GM21390 (cell line): ENCODE measurements around the gene AKT2.

Source experiments
- ATAC-seq: cut with Tn5 transposase; IDR thresholded peaks from one replicate; pipeline ENCODE4 v1.9.1; 2021; ENCODE audit not compliant: unreplicated experiment

Gene AKT2

GRCh38 chr19:40302224-40303011 lies 17.3 kb upstream of the AKT2 start:
- no peak for ATAC-seq

GRCh38 chr19:40300668-40301067 lies 15.5 kb upstream of the AKT2 start:
- no peak for ATAC-seq

GRCh38 chr19:40298026-40298425 lies 12.9 kb upstream of the AKT2 start:
- no peak for ATAC-seq

- ATAC-seq = no peak
Observed at GRCh38 chr19:40294560-40294959, 9.4 kb upstream of the AKT2 start.

- no peak for ATAC-seq
Observed at GRCh38 chr19:40286971-40287421, 1.9 kb upstream of the AKT2 start.

GRCh38 chr19:40286235-40286970 lies 1.3 kb upstream of the AKT2 start:
- no peak for ATAC-seq

- ATAC-seq = peak; percentile 75
Observed at GRCh38 chr19:40285353-40286234, 449 bp upstream of the AKT2 start.

GRCh38 chr19:40284251-40284500 lies 969 bp downstream of the AKT2 start:
- no peak for ATAC-seq

- no peak for ATAC-seq
Observed at GRCh38 chr19:40283414-40284250, 1.5 kb downstream of the AKT2 start.

- ATAC-seq = no peak
Observed at GRCh38 chr19:40282920-40283319, 2.2 kb downstream of the AKT2 start.

- no peak for ATAC-seq
Observed at GRCh38 chr19:40282209-40282580, 3.0 kb downstream of the AKT2 start.

GRCh38 chr19:40281381-40282208 lies 3.5 kb downstream of the AKT2 start:
- no peak for ATAC-seq

GRCh38 chr19:40280608-40281221 lies 4.4 kb downstream of the AKT2 start:
- ATAC-seq = no peak

GRCh38 chr19:40279761-40280607 lies 5.2 kb downstream of the AKT2 start:
- ATAC-seq = no peak

- no peak for ATAC-seq
Observed at GRCh38 chr19:40279120-40279551, 6.0 kb downstream of the AKT2 start.

GRCh38 chr19:40278361-40279035 lies 6.6 kb downstream of the AKT2 start:
- no peak for ATAC-seq

- ATAC-seq = no peak
Observed at GRCh38 chr19:40277356-40278059, 7.6 kb downstream of the AKT2 start.
